SK-N-MC (cell line): ENCODE measurements around the gene CHGA.

Source experiments
- EZH2 ChIP-seq: fragments of 200-600 bp; sonication (generic); IDR thresholded peaks from one replicate; pipeline ENCODE4 v1.6.1; 2017; ENCODE audit warnings: antibody characterized with exemption
- FOXP2 ChIP-seq: optimal IDR thresholded peaks from 2 replicates; pipeline ENCODE3; 2011; ENCODE audit warnings: mild to moderate bottlenecking, moderate library complexity; ENCODE audit not compliant: insufficient read depth; ENCODE audit errors: extremely low read length, control extremely low read depth
- POLR2AphosphoS5 ChIP-seq: IDR thresholded peaks from 2 replicates; pipeline ENCODE4 v1.6.1; 2012; ENCODE audit warnings: mild to moderate bottlenecking, low read depth, low read length, borderline replicate concordance

- no peak for TF ChIP-seq EZH2
- no peak for TF ChIP-seq POLR2AphosphoS5
- no peak for TF ChIP-seq FOXP2
Observed at GRCh38 chr14:92936085-92936484, 13.1 kb downstream of the CHGA start.
